ENCODE measurements around the gene KANSL3.

Gene KANSL3

GRCh38 chr2:96601382-96602292 lies 36.5 kb downstream of the KANSL3 start:
- H3K27ac ChIP-seq, result no peak overlapping the region
- H3K4me3 ChIP-seq, result no peak overlapping the region
- no peaks in the 10 kb centered on the region for H3K9me3 ChIP-seq
- intact Hi-C loops (cut with DNase I; ENCODE audit: low total_unique reads), result no loop called here
- peaks cover 78 to 88% (median 82%) of the 10 kb centered on the region in 3 donors for H3K36me3 ChIP-seq
- no peak for DNase-seq
- H3K4me1 ChIP-seq, result no peaks in the 10 kb centered on the region
- no peak for TF ChIP-seq CTCF (IDR thresholded peaks at IDR 0.05)
- no peaks in the 10 kb centered on the region for H3K27me3 ChIP-seq

GRCh38 chr2:96599941-96600340 lies 38.2 kb downstream of the KANSL3 start:
- Histone ChIP-seq H3K36me3 (peaks cover 78 to 88% (median 82%) of the 10 kb centered on the region in 3 donors), H3K27me3 (no peaks in the 10 kb centered on the region), H3K4me3 (no peak overlapping the region), H3K27ac (no peak overlapping the region), H3K4me1 (no peaks in the 10 kb centered on the region), H3K9me3 (no peaks in the 10 kb centered on the region)
- intact Hi-C loops (cut with DNase I; ENCODE audit: low total_unique reads), result no loop called here
- no peak for DNase-seq
- no peak for TF ChIP-seq CTCF (IDR thresholded peaks at IDR 0.05)

GRCh38 chr2:96596596-96596995 lies 41.5 kb downstream of the KANSL3 start:
- Histone ChIP-seq H3K4me1 (no peaks in the 10 kb centered on the region), H3K9me3 (no peaks in the 10 kb centered on the region), H3K36me3 (peaks cover 73 to 88% (median 83%) of the 10 kb centered on the region in 3 donors), H3K27me3 (no peaks in the 10 kb centered on the region), H3K4me3 (no peak overlapping the region), H3K27ac (no peak overlapping the region)
- intact Hi-C loops (cut with DNase I; ENCODE audit: low total_unique reads), result no loop called here
- DNase-seq, result no peak
- TF ChIP-seq CTCF (IDR thresholded peaks at IDR 0.05), result no peak

GRCh38 chr2:96594691-96595152 lies 43.4 kb downstream of the KANSL3 start:
- peaks cover 58 to 74% (median 71%) of the 10 kb centered on the region in 3 donors for H3K36me3 ChIP-seq

GRCh38 chr2:96594282-96594681 lies 43.8 kb downstream of the KANSL3 start:
- intact Hi-C loops (cut with DNase I; ENCODE audit: low total_unique reads), result no loop called here
- TF ChIP-seq CTCF (IDR thresholded peaks at IDR 0.05), result no peak

More at GRCh38 chr2:96594691-96595152, 43.4 kb downstream of the KANSL3 start:
- DNase-seq, result no peak
- Histone ChIP-seq H3K4me3 (no peak overlapping the region), H3K4me1 (no peaks in the 10 kb centered on the region), H3K9me3 (no peaks in the 10 kb centered on the region), H3K27me3 (no peaks in the 10 kb centered on the region), H3K27ac (no peak overlapping the region)
- no peak for TF ChIP-seq CTCF (IDR thresholded peaks at IDR 0.05)
- intact Hi-C loops (cut with DNase I; ENCODE audit: low total_unique reads), result no loop called here

More at GRCh38 chr2:96594282-96594681, 43.8 kb downstream of the KANSL3 start:
- no peaks in the 10 kb centered on the region for H3K27me3 ChIP-seq
- H3K9me3 ChIP-seq, result no peaks in the 10 kb centered on the region
- no peak for DNase-seq
- no peak overlapping the region for H3K4me3 ChIP-seq
- no peak overlapping the region for H3K27ac ChIP-seq
- no peaks in the 10 kb centered on the region for H3K4me1 ChIP-seq
- H3K36me3 ChIP-seq, result peaks cover 58 to 74% (median 70%) of the 10 kb centered on the region in 3 donors

Measured in tibial artery (tissue), 4 donors.